HepG2 (cell line): ENCODE data around the gene NEDD4. TPM values are rescaled to one million over a fixed set of nuclear protein-coding genes. Genes with fewer than 3 reads are reported as not detected.

Source experiments
- ARID2 ChIP-seq: sonication (generic); formaldehyde crosslinking; IDR thresholded peaks from 2 replicates; pipeline ENCODE4 v1.8.1; 2022; ENCODE audit warnings: mild to moderate bottlenecking, missing genetic modification reagents, borderline replicate concordance
- ESRRA ChIP-seq: sonication (generic); formaldehyde crosslinking; IDR thresholded peaks from 2 replicates; pipeline ENCODE4 v1.5.1; 2020; ENCODE audit warnings: mild to moderate bottlenecking, low read depth, missing genetic modification reagents
- FLYWCH1 ChIP-seq: sonication (generic); formaldehyde crosslinking; IDR thresholded peaks from 2 replicates; pipeline ENCODE4 v1.8.1; 2023; ENCODE audit warnings: mild to moderate bottlenecking, missing genetic modification reagents
- GATAD1 ChIP-seq: IDR thresholded peaks from 2 replicates; pipeline ENCODE4 v1.6.1; 2016; ENCODE audit warnings: missing genetic modification reagents, missing compliant biosample characterization
- KAT7 ChIP-seq: IDR thresholded peaks from 2 replicates; pipeline ENCODE4 v1.6.1; 2018; ENCODE audit warnings: borderline replicate concordance, missing compliant biosample characterization
- KAT8 ChIP-seq: IDR thresholded peaks from 2 replicates; pipeline ENCODE4 v1.6.1; 2016; ENCODE audit warnings: missing genetic modification reagents, missing compliant biosample characterization
- POLR2A ChIP-seq, 2 experiments: IDR thresholded peaks; 2 replicates each; pipeline ENCODE4 v1.6.1; 2011; ENCODE audit warnings: low read depth in 2 of 2, low read length in 2 of 2, mild to moderate bottlenecking in 1 of 2, moderate library complexity in 1 of 2; ENCODE audit not compliant: insufficient read depth in 1 of 2
- ZIK1 ChIP-seq: sonication (generic); formaldehyde crosslinking; IDR thresholded peaks from 2 replicates; pipeline ENCODE4 v1.5.0; 2020; ENCODE audit warnings: mild to moderate bottlenecking, low read depth, missing genetic modification reagents, borderline replicate concordance
- ZNF274 ChIP-seq: sonication (generic); formaldehyde crosslinking; IDR thresholded peaks from 2 replicates; pipeline ENCODE4 v1.5.1; 2020; ENCODE audit warnings: mild to moderate bottlenecking, missing genetic modification reagents
- ZNF292 ChIP-seq: sonication (generic); formaldehyde crosslinking; IDR thresholded peaks from 2 replicates; pipeline ENCODE4 v1.8.1; 2022; ENCODE audit warnings: mild to moderate bottlenecking, low read depth, missing genetic modification reagents, borderline replicate concordance
- ZNF333 ChIP-seq: sonication (generic); formaldehyde crosslinking; IDR thresholded peaks from 2 replicates; pipeline ENCODE4 v1.4.0; 2020; ENCODE audit warnings: mild to moderate bottlenecking, missing genetic modification reagents, borderline replicate concordance
- polyA plus RNA-seq, 8 experiments: library from polyadenylated mRNA; depleted of rRNA in 3 of 8; stranded (reverse) in 7 of 8; unstranded in 1 of 8; fragments of >200 nt; fragmentation: Illumina TruSeq in 4 of 8; extraction: Trizol in 4 of 8; gene quantifications; 2 replicates each; pipeline versions ENCODE4 v1.2.1 to v1.2.3, GENCODE V29; 2011 to 2016; ENCODE audit warnings: low read depth in 4 of 8, missing spikeins in 1 of 8, mixed read lengths in 1 of 8; ENCODE audit not compliant: insufficient read depth in 1 of 8
- total RNA-seq, 5 experiments: library from RNA; depleted of rRNA; stranded (reverse); fragments of >200 nt; fragmentation: Illumina TruSeq; extraction: Trizol; gene quantifications; 2 replicates each; pipeline ENCODE4 v1.2.3, GENCODE V29; 2016; ENCODE audit warnings: low read depth in 1 of 5
- TF ChIP-seq, protein P1 (sequence below): sonication (generic); formaldehyde crosslinking; IDR thresholded peaks from 2 replicates; pipeline ENCODE4 v1.8.1; 2023; ENCODE audit warnings: mild to moderate bottlenecking, missing genetic modification reagents
- TF ChIP-seq, protein P2 (sequence below): sonication (generic); formaldehyde crosslinking; IDR thresholded peaks from 2 replicates; pipeline ENCODE4 v1.8.0; 2022; ENCODE audit warnings: missing genetic modification reagents, mild to moderate bottlenecking, inconsistent platforms, borderline replicate concordance
- TF ChIP-seq, protein P3 (sequence below): sonication (generic); formaldehyde crosslinking; IDR thresholded peaks from 2 replicates; pipeline ENCODE4 v1.9.0; 2021; ENCODE audit warnings: missing genetic modification reagents, borderline replicate concordance
- TF ChIP-seq, protein P4 (sequence below): IDR thresholded peaks from 2 replicates; pipeline ENCODE4 v1.6.1; 2016; ENCODE audit warnings: missing biosample characterization, missing genetic modification reagents, low read depth
- TF ChIP-seq, protein P5 (sequence below): sonication (generic); formaldehyde crosslinking; IDR thresholded peaks from 2 replicates; pipeline ENCODE4 v1.4.0; 2020; ENCODE audit warnings: mild to moderate bottlenecking, missing genetic modification reagents
- TF ChIP-seq, protein P6 (sequence below): sonication (generic); formaldehyde crosslinking; IDR thresholded peaks from 2 replicates; pipeline ENCODE4 v1.8.1; 2023; ENCODE audit warnings: mild to moderate bottlenecking, missing genetic modification reagents

The NEDD4 gene
- total and polyA plus RNA-seq, 2 of the 13 experiments (the other 11 are each of a cell fraction or from before 2014, with no cell fraction given), result 10.4 to 13.0 TPM

DNA sequence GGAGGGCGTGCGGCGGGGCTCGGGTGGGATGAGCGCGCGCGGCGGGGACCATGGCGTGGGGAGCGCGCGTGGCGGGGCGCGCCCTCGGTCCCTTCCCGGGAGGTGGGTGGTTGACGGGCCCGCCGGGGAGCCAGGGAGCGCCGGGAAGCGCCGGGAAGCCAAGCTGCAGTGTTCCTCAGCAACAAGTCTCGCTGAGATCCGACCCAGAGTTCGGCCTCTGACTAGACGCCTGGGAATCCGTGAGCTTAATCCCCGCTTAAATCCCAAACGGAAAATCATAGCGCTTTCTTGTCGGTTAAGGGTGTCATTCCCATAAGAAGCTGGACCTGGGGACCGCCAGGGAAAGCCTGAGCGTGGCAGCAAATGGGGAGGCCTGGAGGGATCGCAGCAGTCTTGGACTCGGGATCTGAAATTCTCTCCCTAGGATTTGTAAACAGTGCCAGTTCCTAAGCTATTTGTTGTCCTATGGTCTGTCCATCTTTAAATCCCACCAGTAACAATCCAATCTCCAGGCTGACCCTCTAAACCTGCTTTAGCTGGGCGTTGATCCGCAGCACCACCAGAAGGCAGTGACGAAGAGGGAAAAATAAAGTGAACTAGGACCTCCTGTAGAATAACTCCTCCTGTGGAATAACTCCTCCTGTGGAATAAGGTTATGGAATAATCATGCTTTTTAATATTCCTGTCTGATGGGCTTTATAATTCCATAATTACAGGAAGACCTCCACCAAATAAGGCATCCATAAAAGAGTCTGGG is 570 bp upstream of the NEDD4 start (continued):
- no peak for TF ChIP-seq ESRRA (CRISPR knock-in tag)
- 0 out of 2 replicates have a peak, but pooled peaks have one; percentile 15 for TF ChIP-seq ZNF292
- TF ChIP-seq, protein P1, sequence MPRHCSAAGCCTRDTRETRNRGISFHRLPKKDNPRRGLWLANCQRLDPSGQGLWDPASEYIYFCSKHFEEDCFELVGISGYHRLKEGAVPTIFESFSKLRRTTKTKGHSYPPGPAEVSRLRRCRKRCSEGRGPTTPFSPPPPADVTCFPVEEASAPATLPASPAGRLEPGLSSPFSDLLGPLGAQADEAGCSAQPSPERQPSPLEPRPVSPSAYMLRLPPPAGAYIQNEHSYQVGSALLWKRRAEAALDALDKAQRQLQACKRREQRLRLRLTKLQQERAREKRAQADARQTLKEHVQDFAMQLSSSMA (CRISPR knock-in tag), result 0 out of 2 replicates have a peak, but pooled peaks have one; percentile 19
- no peak for TF ChIP-seq FLYWCH1 (CRISPR knock-in tag)
- TF ChIP-seq, protein P2, sequence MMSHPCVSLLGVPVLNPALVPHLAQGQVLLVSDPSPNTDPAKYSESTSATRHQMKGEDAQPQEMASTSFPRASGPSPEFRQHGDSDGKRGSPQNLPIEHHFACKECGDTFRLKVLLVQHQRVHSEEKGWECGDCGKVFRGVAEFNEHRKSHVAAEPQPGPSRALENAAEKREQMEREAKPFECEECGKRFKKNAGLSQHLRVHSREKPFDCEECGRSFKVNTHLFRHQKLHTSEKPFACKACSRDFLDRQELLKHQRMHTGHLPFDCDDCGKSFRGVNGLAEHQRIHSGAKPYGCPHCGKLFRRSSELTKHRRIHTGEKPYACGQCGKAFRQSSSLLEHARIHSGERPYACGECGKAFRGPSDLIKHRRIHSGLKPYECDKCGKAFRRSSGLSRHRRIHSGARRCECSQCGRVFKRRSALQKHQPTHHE (CRISPR knock-in tag), result no peak
- TF ChIP-seq, protein P3, sequence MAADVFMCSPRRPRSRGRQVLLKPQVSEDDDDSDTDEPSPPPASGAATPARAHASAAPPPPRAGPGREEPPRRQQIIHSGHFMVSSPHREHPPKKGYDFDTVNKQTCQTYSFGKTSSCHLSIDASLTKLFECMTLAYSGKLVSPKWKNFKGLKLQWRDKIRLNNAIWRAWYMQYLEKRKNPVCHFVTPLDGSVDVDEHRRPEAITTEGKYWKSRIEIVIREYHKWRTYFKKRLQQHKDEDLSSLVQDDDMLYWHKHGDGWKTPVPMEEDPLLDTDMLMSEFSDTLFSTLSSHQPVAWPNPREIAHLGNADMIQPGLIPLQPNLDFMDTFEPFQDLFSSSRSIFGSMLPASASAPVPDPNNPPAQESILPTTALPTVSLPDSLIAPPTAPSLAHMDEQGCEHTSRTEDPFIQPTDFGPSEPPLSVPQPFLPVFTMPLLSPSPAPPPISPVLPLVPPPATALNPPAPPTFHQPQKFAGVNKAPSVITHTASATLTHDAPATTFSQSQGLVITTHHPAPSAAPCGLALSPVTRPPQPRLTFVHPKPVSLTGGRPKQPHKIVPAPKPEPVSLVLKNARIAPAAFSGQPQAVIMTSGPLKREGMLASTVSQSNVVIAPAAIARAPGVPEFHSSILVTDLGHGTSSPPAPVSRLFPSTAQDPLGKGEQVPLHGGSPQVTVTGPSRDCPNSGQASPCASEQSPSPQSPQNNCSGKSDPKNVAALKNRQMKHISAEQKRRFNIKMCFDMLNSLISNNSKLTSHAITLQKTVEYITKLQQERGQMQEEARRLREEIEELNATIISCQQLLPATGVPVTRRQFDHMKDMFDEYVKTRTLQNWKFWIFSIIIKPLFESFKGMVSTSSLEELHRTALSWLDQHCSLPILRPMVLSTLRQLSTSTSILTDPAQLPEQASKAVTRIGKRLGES (CRISPR knock-in tag), result no peak
- TF ChIP-seq ZIK1 (CRISPR knock-in tag), result 0 out of 2 replicates have a peak, but pooled peaks have one; percentile 37
- no peak for TF ChIP-seq ZNF274 (CRISPR knock-in tag)
- 0 out of 2 replicates have a peak, but pooled peaks have one; percentile 7 for TF ChIP-seq GATAD1 (CRISPR knock-in tag)
- TF ChIP-seq, protein P4, sequence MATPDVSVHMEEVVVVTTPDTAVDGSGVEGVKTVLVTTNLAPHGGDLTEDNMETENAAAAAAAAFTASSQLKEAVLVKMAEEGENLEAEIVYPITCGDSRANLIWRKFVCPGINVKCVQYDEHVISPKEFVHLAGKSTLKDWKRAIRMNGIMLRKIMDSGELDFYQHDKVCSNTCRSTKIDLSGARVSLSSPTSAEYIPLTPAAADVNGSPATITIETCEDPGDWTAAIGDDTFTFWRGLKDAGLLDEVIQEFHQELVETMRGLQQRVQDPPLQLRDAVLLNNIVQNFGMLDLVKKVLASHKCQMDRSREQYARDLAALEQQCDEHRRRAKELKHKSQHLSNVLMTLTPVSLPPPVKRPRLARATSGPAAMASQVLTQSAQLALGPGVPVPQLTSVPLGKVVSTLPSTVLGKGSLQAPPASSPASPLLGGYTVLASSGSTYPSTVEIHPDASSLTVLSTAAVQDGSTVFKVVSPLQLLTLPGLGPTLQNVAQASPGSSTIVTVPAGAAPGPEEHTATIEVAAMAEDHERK (CRISPR knock-in tag), result no peak
- TF ChIP-seq KAT8 (CRISPR knock-in tag), result no peak
- TF ChIP-seq, protein P5, sequence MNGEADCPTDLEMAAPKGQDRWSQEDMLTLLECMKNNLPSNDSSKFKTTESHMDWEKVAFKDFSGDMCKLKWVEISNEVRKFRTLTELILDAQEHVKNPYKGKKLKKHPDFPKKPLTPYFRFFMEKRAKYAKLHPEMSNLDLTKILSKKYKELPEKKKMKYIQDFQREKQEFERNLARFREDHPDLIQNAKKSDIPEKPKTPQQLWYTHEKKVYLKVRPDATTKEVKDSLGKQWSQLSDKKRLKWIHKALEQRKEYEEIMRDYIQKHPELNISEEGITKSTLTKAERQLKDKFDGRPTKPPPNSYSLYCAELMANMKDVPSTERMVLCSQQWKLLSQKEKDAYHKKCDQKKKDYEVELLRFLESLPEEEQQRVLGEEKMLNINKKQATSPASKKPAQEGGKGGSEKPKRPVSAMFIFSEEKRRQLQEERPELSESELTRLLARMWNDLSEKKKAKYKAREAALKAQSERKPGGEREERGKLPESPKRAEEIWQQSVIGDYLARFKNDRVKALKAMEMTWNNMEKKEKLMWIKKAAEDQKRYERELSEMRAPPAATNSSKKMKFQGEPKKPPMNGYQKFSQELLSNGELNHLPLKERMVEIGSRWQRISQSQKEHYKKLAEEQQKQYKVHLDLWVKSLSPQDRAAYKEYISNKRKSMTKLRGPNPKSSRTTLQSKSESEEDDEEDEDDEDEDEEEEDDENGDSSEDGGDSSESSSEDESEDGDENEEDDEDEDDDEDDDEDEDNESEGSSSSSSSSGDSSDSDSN (CRISPR knock-in tag), result no peak
- TF ChIP-seq, protein P6, sequence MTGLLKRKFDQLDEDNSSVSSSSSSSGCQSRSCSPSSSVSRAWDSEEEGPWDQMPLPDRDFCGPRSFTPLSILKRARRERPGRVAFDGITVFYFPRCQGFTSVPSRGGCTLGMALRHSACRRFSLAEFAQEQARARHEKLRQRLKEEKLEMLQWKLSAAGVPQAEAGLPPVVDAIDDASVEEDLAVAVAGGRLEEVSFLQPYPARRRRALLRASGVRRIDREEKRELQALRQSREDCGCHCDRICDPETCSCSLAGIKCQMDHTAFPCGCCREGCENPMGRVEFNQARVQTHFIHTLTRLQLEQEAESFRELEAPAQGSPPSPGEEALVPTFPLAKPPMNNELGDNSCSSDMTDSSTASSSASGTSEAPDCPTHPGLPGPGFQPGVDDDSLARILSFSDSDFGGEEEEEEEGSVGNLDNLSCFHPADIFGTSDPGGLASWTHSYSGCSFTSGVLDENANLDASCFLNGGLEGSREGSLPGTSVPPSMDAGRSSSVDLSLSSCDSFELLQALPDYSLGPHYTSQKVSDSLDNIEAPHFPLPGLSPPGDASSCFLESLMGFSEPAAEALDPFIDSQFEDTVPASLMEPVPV (CRISPR knock-in tag), result 0 out of 2 replicates have a peak, but pooled peaks have one; percentile 45
- TF ChIP-seq KAT7 (CRISPR knock-in tag), result 0 out of 2 replicates have a peak, but pooled peaks have one; percentile 8
- peak in 1 of 2 experiments; percentile 42; a peak in 1 of 4 replicates for TF ChIP-seq POLR2A (IDR thresholded peaks at IDR 0.05; ENCODE audit: insufficient read depth in 1 of 2, low read depth in 2 of 2, low read length in 2 of 2)
- 0 out of 2 replicates have a peak, but pooled peaks have one; percentile 47 for TF ChIP-seq ARID2 (CRISPR knock-in tag)
- TF ChIP-seq ZNF333 (CRISPR knock-in tag), result 0 out of 2 replicates have a peak, but pooled peaks have one; percentile 28
